ENCODE measurements around the gene AGMAT.

AGMAT gene

GRCh38 chr1:15624133-15624714, 39.4 kb upstream of the AGMAT start:
- no peak for DNase-seq (ENCODE audit: low read depth)
- no peak overlapping the region for H3K4me3 ChIP-seq (ENCODE audit: low read depth, low read length)
- no peak for TF ChIP-seq CTCF (IDR thresholded peaks at IDR 0.05; ENCODE audit: insufficient read depth, low read depth, low read length, missing control alignments)

GRCh38 chr1:15623435-15623834, 38.6 kb upstream of the AGMAT start:
- no peak for DNase-seq (ENCODE audit: low read depth)
- H3K4me3 ChIP-seq (ENCODE audit: low read depth, low read length) = no peak overlapping the region
- no peak for TF ChIP-seq CTCF (IDR thresholded peaks at IDR 0.05; ENCODE audit: insufficient read depth, low read depth, low read length, missing control alignments)

- no peak for DNase-seq (ENCODE audit: low read depth)
- no peak overlapping the region for H3K4me3 ChIP-seq (ENCODE audit: low read depth, low read length)
- TF ChIP-seq CTCF (IDR thresholded peaks at IDR 0.05; ENCODE audit: insufficient read depth, low read depth, low read length, missing control alignments) = no peak
These were observed 38.0 kb upstream of the AGMAT start for GRCh38 chr1:15622712-15623373.

- H3K4me3 ChIP-seq (ENCODE audit: low read depth, low read length) = no peak overlapping the region
- no peak for DNase-seq (ENCODE audit: low read depth)
- TF ChIP-seq CTCF (IDR thresholded peaks at IDR 0.05; ENCODE audit: insufficient read depth, low read depth, low read length, missing control alignments) = no peak
These were observed 37.1 kb upstream of the AGMAT start for GRCh38 chr1:15621975-15622374.

GRCh38 chr1:15620902-15621682, 36.2 kb upstream of the AGMAT start:
- no peak for TF ChIP-seq CTCF (IDR thresholded peaks at IDR 0.05; ENCODE audit: insufficient read depth, low read depth, low read length, missing control alignments)
- no peak for DNase-seq (ENCODE audit: low read depth)
- no peak overlapping the region for H3K4me3 ChIP-seq (ENCODE audit: low read depth, low read length)

GRCh38 chr1:15620155-15620545, 35.3 kb upstream of the AGMAT start:
- peak; percentile 27 for DNase-seq (ENCODE audit: low read depth)
- H3K4me3 ChIP-seq (ENCODE audit: low read depth, low read length) = no peak overlapping the region
- TF ChIP-seq CTCF (IDR thresholded peaks at IDR 0.05; ENCODE audit: insufficient read depth, low read depth, low read length, missing control alignments) = no peak
